WI38 (cell line): ENCODE data around the gene TP53BP1.
"Not testable (repeated sequence)": the region's sequence is repeated elsewhere in the genome, so short reads cannot be mapped to it uniquely, and the experiment has no call there.

Source experiments
- H3K4me3 ChIP-seq: 2 replicates; pipeline ENCODE4 v1.5.1; 2011; ENCODE audit warnings: low read depth, mild to moderate bottlenecking, control low read depth, low read length
- CTCF ChIP-seq: IDR thresholded peaks from 2 replicates; pipeline ENCODE4 v1.5.1; 2012; ENCODE audit warnings: low read depth, mild to moderate bottlenecking, control low read depth, low read length

Gene TP53BP1

GRCh38 chr15:43404130-43404529 lies 88.8 kb downstream of the TP53BP1 start:
- no peak overlapping the region for H3K4me3 ChIP-seq
- TF ChIP-seq CTCF, result no peak

GRCh38 chr15:43403616-43404015 lies 89.3 kb downstream of the TP53BP1 start:
- no peak overlapping the region for H3K4me3 ChIP-seq
- no peak for TF ChIP-seq CTCF

- H3K4me3 ChIP-seq, result no peak overlapping the region
- no peak for TF ChIP-seq CTCF
Measured at GRCh38 chr15:43402255-43402654, 90.7 kb downstream of the TP53BP1 start.

GRCh38 chr15:43393592-43393991 lies 99.4 kb downstream of the TP53BP1 start:
- not testable (repeated sequence) for H3K4me3 ChIP-seq

GRCh38 chr15:43390723-43391122 lies 102.2 kb downstream of the TP53BP1 start:
- H3K4me3 ChIP-seq, result no peak overlapping the region
- no peak for TF ChIP-seq CTCF

GRCh38 chr15:43383070-43383469 lies 109.9 kb downstream of the TP53BP1 start:
- no peak for TF ChIP-seq CTCF
- H3K4me3 ChIP-seq, result no peak overlapping the region

GRCh38 chr15:43382310-43382709 lies 110.6 kb downstream of the TP53BP1 start:
- TF ChIP-seq CTCF, result no peak
- no peak overlapping the region for H3K4me3 ChIP-seq

GRCh38 chr15:43378601-43379000 lies 114.4 kb downstream of the TP53BP1 start:
- H3K4me3 ChIP-seq, result no peak overlapping the region
- TF ChIP-seq CTCF, result no peak
